Adrenal gland (tissue), 12 donors: ENCODE results near the gene ATP4B. TPM values are rescaled to one million over a fixed set of nuclear protein-coding genes. Genes with fewer than 3 reads are reported as not detected.
A peak's percentile ranks its signal among the peaks of the same experiment; 100 is the strongest.

Experiments
- DNase-seq, 7 donors: peaks; one replicate each; pipeline ENCODE4 v3.0.0-alpha.2; 2019 to 2020
- H3K27ac ChIP-seq, 5 donors: fragments of 200-600 bp; sonication (generic) in 4 of 5; 1 replicate in 3 of 5; 2 replicates in 2 of 5; pipeline versions ENCODE4 v1.5.1 to v1.8.0; 2016 to 2020; ENCODE audit warnings: mild to moderate bottlenecking in 1 of 5
- H3K27me3 ChIP-seq: fragments of 200-600 bp; 2 replicates; pipeline ENCODE4 v1.8.0; 2021
- H3K36me3 ChIP-seq, 2 donors: fragments of 200-600 bp; replicated peaks in 1 of 2; 1 replicate in 1 of 2; 2 replicates in 1 of 2; pipeline versions ENCODE4 v1.5.1 to v1.8.0; 2018 to 2022
- H3K4me1 ChIP-seq, 2 donors: fragments of 200-600 bp; replicated peaks in 1 of 2; 1 replicate in 1 of 2; 2 replicates in 1 of 2; pipeline versions ENCODE4 v1.5.1 to v1.8.0; 2018 to 2021
- H3K4me3 ChIP-seq, 4 donors: fragments of 200-600 bp; sonication (generic) in 3 of 4; one replicate each; pipeline ENCODE4 v1.5.1; 2016 to 2018
- H3K9me3 ChIP-seq, 3 donors: fragments of 200-600 bp; sonication (generic) in 1 of 3; replicated peaks in 1 of 3; 1 replicate in 2 of 3; 2 replicates in 1 of 3; pipeline versions ENCODE4 v1.5.1 to v1.8.0; 2016 to 2021
- POLR2A ChIP-seq, 2 donors: fragments of 450-650 bp; IDR thresholded peaks; one replicate each; pipeline ENCODE4 v1.6.1; 2017; ENCODE audit warnings: antibody characterized with exemption in 2 of 2, mild to moderate bottlenecking in 2 of 2, moderate library complexity in 1 of 2
- WGBS, 4 donors: extraction: QIAGEN DNeasy Blood & Tissue Kit in 2 of 4; methylation state at CpG; one replicate each; pipeline versions ENCODE4 v1.1.5 to v1.1.7; 2013 to 2017; 5-methylcytosine and 5-hydroxymethylcytosine counted together
- intact Hi-C, 2 donors: fragments of 100-400 bp; cut with DNase I; formaldehyde crosslinking; loops; one replicate each; pipeline versions ENCODE4 v1.14.1 to v1.15.0; 2022 to 2023
- polyA plus RNA-seq, 3 donors: library from polyadenylated mRNA; stranded (reverse); fragments of 200-250 nt in 2 of 3; fragments of 350-450 nt in 1 of 3; fragmentation: Illumina TruSeq in 1 of 3; extraction: RNeasy Lipid Tissue Mini Kit (QIAGEN cat#74804) in 1 of 3; gene quantifications; one replicate each; pipeline ENCODE4 v1.2.3, GENCODE V29; 2013 to 2014
- total RNA-seq, 9 donors: library from RNA; depleted of rRNA in 4 of 9; stranded (reverse); fragments of >200 nt in 4 of 9; fragments of 120-200 nt in 1 of 9; fragmentation: NEBNext Ultra II Directional in 1 of 9; extraction: Animal tissue kit (Norgen Biotek cat#: 25700) in 1 of 9; gene quantifications; one replicate each; pipeline versions ENCODE4 v1.1.0 to v1.2.4, GENCODE V29; 2013 to 2023
- TF ChIP-seq, protein P1 (sequence below), 6 experiments: fragments of 450-650 bp in 4 of 6; fragments of 200-600 bp in 2 of 6; sonication (generic) in 1 of 6; IDR thresholded peaks; 1 replicate in 5 of 6; 2 replicates in 1 of 6; pipeline versions ENCODE4 v1.5.1 to v1.8.0; 2016 to 2021; ENCODE audit warnings: antibody characterized with exemption in 6 of 6, mild to moderate bottlenecking in 2 of 6, moderate library complexity in 1 of 6
- donor health status: healthy with polysubstance abuse.
- donor health status: Bipolar disorder and iron deficiency.
- donor health status: DM: yes; HTN: yes; CAD: no.
- donor health status: DM: no; HTN: no; CAD: no.
- donor health status: DM: no; HTN: no; CAD: no.
- donor health status: DM: yes; HTN: yes; CAD: no.

ATP4B gene
- total and polyA plus RNA-seq, 12 donors = 0.17 TPM; not detected in 11

DNA sequence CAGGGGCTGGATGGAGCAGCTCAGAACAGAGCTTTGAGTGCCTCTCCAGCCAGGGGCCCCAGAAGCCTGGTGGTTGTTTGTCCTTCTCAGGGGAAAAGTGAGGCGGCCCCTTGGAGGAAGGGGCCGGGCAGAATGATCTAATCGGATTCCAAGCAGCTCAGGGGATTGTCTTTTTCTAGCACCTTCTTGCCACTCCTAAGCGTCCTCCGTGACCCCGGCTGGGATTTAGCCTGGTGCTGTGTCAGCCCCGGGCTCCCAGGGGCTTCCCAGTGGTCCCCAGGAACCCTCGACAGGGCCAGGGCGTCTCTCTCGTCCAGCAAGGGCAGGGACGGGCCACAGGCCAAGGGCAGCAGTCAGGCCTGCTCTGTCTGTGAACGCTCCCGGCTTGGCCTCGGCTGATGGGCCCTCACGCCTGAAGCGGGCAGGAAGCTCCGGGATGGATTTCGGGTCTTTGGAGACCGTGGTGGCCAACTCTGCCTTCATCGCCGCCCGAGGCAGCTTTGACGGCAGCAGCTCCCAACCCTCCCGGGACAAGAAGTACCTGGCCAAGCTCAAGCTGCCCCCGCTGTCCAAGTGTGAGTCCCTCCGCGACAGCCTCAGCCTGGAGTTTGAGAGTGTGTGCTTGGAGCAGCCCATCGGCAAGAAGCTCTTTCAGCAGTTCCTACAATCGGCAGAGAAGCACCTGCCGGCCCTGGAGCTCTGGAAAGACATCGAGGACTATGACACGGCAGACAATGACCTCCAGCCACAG is 9.1 kb upstream of the ATP4B start, which contains the start of gene GRK1:
Gene GRK1 (plus strand): TSS at position 269 of the 751 bp plus-strand sequence. CDS start 168 bp downstream, at position 437.
- Histone ChIP-seq H3K4me3 (no peak within 1 kb of the TSS), H3K9me3 (no peaks in the 10 kb centered on the region), H3K4me1 (no peaks in the 10 kb centered on the region), H3K27ac (no peak within 1 kb of the TSS), H3K27me3 (no peaks in the 10 kb centered on the region), H3K36me3 (no peaks in the 10 kb centered on the region)
- intact Hi-C loops = no loop called here
- peak in 2 of 7 donors; percentile 12 for DNase-seq
- WGBS, 4 donors = 68 to 88% (median 82%) methylated on average over 8 to 32 of the region's 32 CpGs
- TF ChIP-seq, protein P1, sequence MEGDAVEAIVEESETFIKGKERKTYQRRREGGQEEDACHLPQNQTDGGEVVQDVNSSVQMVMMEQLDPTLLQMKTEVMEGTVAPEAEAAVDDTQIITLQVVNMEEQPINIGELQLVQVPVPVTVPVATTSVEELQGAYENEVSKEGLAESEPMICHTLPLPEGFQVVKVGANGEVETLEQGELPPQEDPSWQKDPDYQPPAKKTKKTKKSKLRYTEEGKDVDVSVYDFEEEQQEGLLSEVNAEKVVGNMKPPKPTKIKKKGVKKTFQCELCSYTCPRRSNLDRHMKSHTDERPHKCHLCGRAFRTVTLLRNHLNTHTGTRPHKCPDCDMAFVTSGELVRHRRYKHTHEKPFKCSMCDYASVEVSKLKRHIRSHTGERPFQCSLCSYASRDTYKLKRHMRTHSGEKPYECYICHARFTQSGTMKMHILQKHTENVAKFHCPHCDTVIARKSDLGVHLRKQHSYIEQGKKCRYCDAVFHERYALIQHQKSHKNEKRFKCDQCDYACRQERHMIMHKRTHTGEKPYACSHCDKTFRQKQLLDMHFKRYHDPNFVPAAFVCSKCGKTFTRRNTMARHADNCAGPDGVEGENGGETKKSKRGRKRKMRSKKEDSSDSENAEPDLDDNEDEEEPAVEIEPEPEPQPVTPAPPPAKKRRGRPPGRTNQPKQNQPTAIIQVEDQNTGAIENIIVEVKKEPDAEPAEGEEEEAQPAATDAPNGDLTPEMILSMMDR (IDR thresholded peaks at IDR 0.05) = no peak
- no peak for TF ChIP-seq POLR2A (IDR thresholded peaks at IDR 0.05)

DNA sequence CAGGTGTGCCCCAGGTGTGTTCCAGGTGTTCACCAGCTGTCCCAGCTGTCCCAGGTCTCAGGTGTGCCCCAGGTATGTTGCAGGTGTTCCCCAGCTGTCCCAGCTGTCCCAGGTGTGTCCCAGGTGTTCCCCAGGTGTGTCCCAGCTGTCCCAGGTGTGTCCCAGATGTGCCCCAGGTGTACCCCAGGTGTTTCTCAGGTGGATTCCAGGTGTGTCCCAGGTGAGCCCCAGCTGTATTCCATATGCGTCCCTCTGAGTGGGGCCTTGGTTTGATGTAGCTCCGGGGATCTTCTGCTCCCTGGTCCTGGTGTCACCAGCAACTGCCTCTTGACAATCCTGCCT is 8.3 kb upstream of the ATP4B start:
- no peaks in the 10 kb centered on the region for H3K27me3 ChIP-seq
- H3K27ac ChIP-seq = no peak overlapping the region
- DNase-seq = peak in 1 of 7 donors; percentile 0
- H3K4me1 ChIP-seq = no peaks in the 10 kb centered on the region
- WGBS, 4 donors = 88 to 100% (median 91%) methylated on average over 1 to 2 of the region's 2 CpGs; no CpG with 5 or more reads in 1 of the 4 donors
- no peaks in the 10 kb centered on the region for H3K36me3 ChIP-seq
- TF ChIP-seq, protein P1 (IDR thresholded peaks at IDR 0.05) = no peak
- no peak for TF ChIP-seq POLR2A (IDR thresholded peaks at IDR 0.05)
- peaks cover 0 to 3% (median 0%) of the 10 kb centered on the region in 3 donors for H3K9me3 ChIP-seq
- H3K4me3 ChIP-seq = no peak overlapping the region
- intact Hi-C loops = no loop called here

DNA sequence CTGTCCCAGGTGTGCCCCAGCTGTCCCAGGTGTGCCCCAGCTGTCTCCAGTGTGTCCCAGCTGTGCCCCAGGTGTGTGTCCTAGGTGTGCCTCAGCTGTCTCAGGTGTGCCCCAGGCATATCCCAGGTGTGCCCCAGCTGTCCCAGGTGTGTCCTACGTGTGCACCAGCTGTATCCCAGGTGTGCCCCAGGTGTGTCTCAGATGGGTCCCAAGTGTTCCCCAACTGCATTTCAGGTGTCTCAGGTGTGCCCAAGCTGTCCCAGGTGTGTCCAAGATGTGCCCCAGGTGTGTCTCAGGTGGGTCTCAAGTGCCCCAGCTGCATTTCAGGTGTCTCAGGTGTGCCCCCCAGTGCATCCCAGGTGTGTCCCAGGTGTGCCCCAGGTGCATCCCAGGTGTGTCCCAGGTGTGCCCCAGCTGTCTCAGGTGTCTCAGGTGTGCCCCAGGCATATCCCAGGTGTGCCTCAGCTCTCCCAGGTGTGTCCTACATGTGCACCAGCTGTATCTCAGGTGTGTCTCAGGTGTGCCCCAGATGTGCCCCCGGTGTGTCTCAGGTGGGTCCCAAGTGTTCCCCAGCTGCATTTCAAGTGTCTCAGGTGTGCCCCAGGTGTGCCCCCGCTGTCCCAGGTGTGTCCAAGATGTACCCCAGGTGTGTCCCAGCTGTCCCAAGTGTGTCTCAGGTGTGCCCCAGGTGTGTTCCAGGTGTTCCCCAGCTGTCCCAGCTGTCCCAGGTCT is 7.8 kb upstream of the ATP4B start:
- intact Hi-C loops = no loop called here
- Histone ChIP-seq H3K27me3 (no peaks in the 10 kb centered on the region), H3K9me3 (peaks cover 0 to 9% (median 0%) of the 10 kb centered on the region in 3 donors), H3K36me3 (no peaks in the 10 kb centered on the region), H3K4me1 (no peaks in the 10 kb centered on the region), H3K27ac (no peak overlapping the region), H3K4me3 (no peak overlapping the region)
- WGBS, 4 donors = 75 to 100% (median 82%) methylated on average over 1 to 3 of the region's 3 CpGs; no CpG with 5 or more reads in 1 of the 4 donors
- DNase-seq = peak in 2 of 7 donors; percentile 7 to 9
- TF ChIP-seq, protein P1 (IDR thresholded peaks at IDR 0.05) = no peak
- no peak for TF ChIP-seq POLR2A (IDR thresholded peaks at IDR 0.05)
